Kasumi-1 (cell line): ENCODE results near the gene FOXO1.

ENCODE experiments used
- DNase-seq, 2 experiments: peaks; one replicate each; lab custom pipeline; 2025; lab: John Stamatoyannopoulos, UW

FOXO1 gene

GRCh38 chr13:40540328-40541044 is 126.0 kb downstream of the FOXO1 start:
- DNase-seq, result no peak

- no peak for DNase-seq
Measured at GRCh38 chr13:40539576-40540327, 126.7 kb downstream of the FOXO1 start.

GRCh38 chr13:40537146-40537895 is 129.1 kb downstream of the FOXO1 start:
- DNase-seq, result no peak

- no peak for DNase-seq
Measured at GRCh38 chr13:40536443-40537113, 129.9 kb downstream of the FOXO1 start.

GRCh38 chr13:40535345-40535836 is 131.1 kb downstream of the FOXO1 start:
- no peak for DNase-seq

- DNase-seq, result no peak
Measured at GRCh38 chr13:40534456-40534855, 132.0 kb downstream of the FOXO1 start.

- no peak for DNase-seq
Measured at GRCh38 chr13:40533072-40533471, 133.4 kb downstream of the FOXO1 start.

GRCh38 chr13:40530961-40531360 is 135.5 kb downstream of the FOXO1 start:
- no peak for DNase-seq

GRCh38 chr13:40528881-40529280 is 137.6 kb downstream of the FOXO1 start:
- no peak for DNase-seq

GRCh38 chr13:40527914-40528313 is 138.5 kb downstream of the FOXO1 start:
- DNase-seq, result no peak

- DNase-seq, result no peak
Measured at GRCh38 chr13:40522282-40522681, 144.2 kb downstream of the FOXO1 start.

- no peak for DNase-seq
Measured at GRCh38 chr13:40520916-40521315, 145.5 kb downstream of the FOXO1 start.

- DNase-seq, result no peak
Measured at GRCh38 chr13:40519637-40520036, 146.8 kb downstream of the FOXO1 start.

- no peak for DNase-seq
Measured at GRCh38 chr13:40518481-40518882, 148.0 kb downstream of the FOXO1 start.

GRCh38 chr13:40517486-40518480 is 148.7 kb downstream of the FOXO1 start:
- DNase-seq, result no peak

GRCh38 chr13:40515702-40516101 is 150.7 kb downstream of the FOXO1 start:
- no peak for DNase-seq

GRCh38 chr13:40514802-40515201 is 151.6 kb downstream of the FOXO1 start:
- DNase-seq, result no peak

- no peak for DNase-seq
Measured at GRCh38 chr13:40509876-40510275, 156.6 kb downstream of the FOXO1 start.

GRCh38 chr13:40508767-40509342 is 157.6 kb downstream of the FOXO1 start:
- DNase-seq, result no peak

GRCh38 chr13:40508127-40508526 is 158.3 kb downstream of the FOXO1 start:
- no peak for DNase-seq
